ENCODE results near the gene PRKCB. TPM values are rescaled to one million over a fixed set of nuclear protein-coding genes. Genes with fewer than 3 reads are reported as not detected.

Gene PRKCB
- total RNA-seq, 1 experiment from 2014 or later = 0.89 TPM

DNA sequence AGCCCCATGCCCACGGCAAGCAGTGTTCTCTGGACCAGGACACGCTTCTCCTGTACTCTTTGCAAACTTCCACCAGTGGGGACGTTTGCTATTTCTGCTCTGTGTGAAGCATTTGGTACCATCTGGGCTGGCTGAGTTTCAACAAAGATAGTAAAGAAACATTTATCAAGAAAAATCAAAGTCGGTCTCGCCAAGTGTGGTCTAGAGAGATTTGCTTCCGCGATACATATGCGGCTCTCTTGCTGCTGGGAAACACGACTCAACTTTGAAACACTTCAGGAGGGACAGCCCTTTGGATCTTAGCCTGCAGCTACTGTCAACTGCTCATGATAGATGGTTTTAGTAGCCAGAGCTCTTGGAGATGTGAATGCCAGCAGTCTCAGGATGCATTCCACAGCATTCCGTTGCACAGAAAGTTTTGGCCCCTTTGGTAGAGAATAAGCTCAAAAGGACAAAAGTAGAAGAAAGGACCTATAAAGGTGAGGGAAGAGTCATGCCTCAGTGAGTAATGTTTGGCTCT is 252.2 kb downstream of the PRKCB start:
- Histone ChIP-seq H3K9ac (ENCODE audit: low read length) (no peak overlapping the region), H3K36me3 (ENCODE audit: control insufficient read depth in 1 of 2, insufficient read depth in 2 of 2, low read length in 2 of 2) (no peaks in the 10 kb centered on the region), H3K27me3 (ENCODE audit: insufficient read depth, low read length) (peaks cover 17% of the 10 kb centered on the region; the same call in 1 of the 2 replicates), H3K4me2 (ENCODE audit: low read length) (no peak overlapping the region), H4K20me1 (ENCODE audit: insufficient read depth) (no peaks in the 10 kb centered on the region), H3K79me2 (ENCODE audit: insufficient read depth, low read length) (no peaks in the 10 kb centered on the region), H3K27ac (ENCODE audit: low read depth, low read length) (no peak overlapping the region), H2AFZ (ENCODE audit: low read depth, low read length, poor library complexity, severe bottlenecking) (no peak overlapping the region), H3K9me2 (ENCODE audit: insufficient read depth) (no peaks in the 10 kb centered on the region), H3K9me3 (ENCODE audit: control insufficient read depth in 1 of 2, insufficient read depth in 1 of 2, low read depth in 1 of 2, low read length in 2 of 2) (peaks cover 0 to 4% of the 10 kb centered on the region in 2 experiments; a peak in 1 of 4 replicates), H3K4me3 (replicated peaks in 1 of 2; ENCODE audit: low read depth in 1 of 2, low read length in 2 of 2) (no peak overlapping the region), H3K4me1 (ENCODE audit: control insufficient read depth in 1 of 2, insufficient read depth in 2 of 2, low read length in 2 of 2) (no peaks in the 10 kb centered on the region)
- ChIA-PET POLR2A (no interaction called here), RAD21 (ENCODE audit: low non-redundant PET in 1 of 2, low total read pairs in 2 of 2, uncharacterized antibody in 2 of 2, unreplicated experiment in 2 of 2) (no interaction called here), CTCF (interaction anchor here (1.1 kb wide), 1 partner anchor 17 kb away, joined by 3 read pairs; no protein-coding TSS in a partner anchor)
- TF ChIP-seq CBX3 (IDR thresholded peaks at IDR 0.05; ENCODE audit: low read depth) (no peak), EZH2 (IDR thresholded peaks at IDR 0.05) (no peak), SRF (IDR thresholded peaks at IDR 0.05; ENCODE audit: low read depth) (no peak)
- intact Hi-C loops (cut with micrococcal nuclease) = no loop called here
- ATAC-seq (no peak), DNase-seq (ENCODE audit: low read depth, low spot score) (no peak)
- BruUV-seq (replicated peaks) = no TSS peak

DNA sequence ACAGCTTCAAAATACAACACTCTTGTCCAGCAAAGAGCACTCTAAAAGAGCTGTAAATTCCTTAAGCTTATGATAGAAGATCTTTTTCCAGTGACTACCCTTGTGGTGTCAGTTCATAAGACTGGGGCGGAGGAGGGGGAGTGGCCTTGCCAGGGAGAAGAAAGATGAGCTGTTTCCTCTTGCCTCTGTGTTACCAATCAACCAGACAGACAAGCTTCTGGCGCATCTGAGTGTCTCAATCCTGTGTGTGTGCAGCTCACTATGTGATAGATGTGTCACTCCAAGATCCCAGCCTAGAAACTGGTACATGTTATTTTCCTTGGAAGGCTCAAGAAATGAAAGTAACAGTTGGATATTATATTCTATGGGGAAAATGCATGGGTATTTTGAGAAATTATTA is 253.0 kb downstream of the PRKCB start:
- ATAC-seq (no peak), DNase-seq (ENCODE audit: low read depth, low spot score) (no peak)
- POLR2A ChIA-PET = no interaction called here
- Histone ChIP-seq H4K20me1 (ENCODE audit: insufficient read depth) (no peaks in the 10 kb centered on the region), H3K79me2 (ENCODE audit: insufficient read depth, low read length) (no peaks in the 10 kb centered on the region), H3K27ac (ENCODE audit: low read depth, low read length) (no peak overlapping the region), H3K4me3 (replicated peaks in 1 of 2; ENCODE audit: low read depth in 1 of 2, low read length in 2 of 2) (no peak overlapping the region), H3K36me3 (ENCODE audit: control insufficient read depth in 1 of 2, insufficient read depth in 2 of 2, low read length in 2 of 2) (no peaks in the 10 kb centered on the region), H2AFZ (ENCODE audit: low read depth, low read length, poor library complexity, severe bottlenecking) (no peak overlapping the region), H3K4me1 (ENCODE audit: control insufficient read depth in 1 of 2, insufficient read depth in 2 of 2, low read length in 2 of 2) (no peaks in the 10 kb centered on the region), H3K9me2 (ENCODE audit: insufficient read depth) (no peaks in the 10 kb centered on the region), H3K27me3 (ENCODE audit: insufficient read depth, low read length) (peaks cover 11% of the 10 kb centered on the region; the same call in 1 of the 2 replicates), H3K9me3 (ENCODE audit: control insufficient read depth in 1 of 2, insufficient read depth in 1 of 2, low read depth in 1 of 2, low read length in 2 of 2) (peaks cover 0 to 4% of the 10 kb centered on the region in 2 experiments; a peak in 1 of 4 replicates), H3K4me2 (ENCODE audit: low read length) (no peak overlapping the region), H3K9ac (ENCODE audit: low read length) (no peak overlapping the region)
- no TSS peak for BruUV-seq (replicated peaks)
- intact Hi-C loops (cut with micrococcal nuclease) = no loop called here
- CTCF ChIA-PET = interaction anchor here (1.1 kb wide), 1 partner anchor 18 kb away, joined by 3 read pairs; no protein-coding TSS in a partner anchor
- RAD21 ChIA-PET (ENCODE audit: low non-redundant PET in 1 of 2, low total read pairs in 2 of 2, uncharacterized antibody in 2 of 2, unreplicated experiment in 2 of 2) = no interaction called here
- TF ChIP-seq POLR2A (IDR thresholded peaks at IDR 0.05; ENCODE audit: borderline replicate concordance, extremely low read depth, insufficient read depth, insufficient read length) (no peak), FOSL1 (IDR thresholded peaks at IDR 0.05; ENCODE audit: low read depth) (no peak), RAD21 (IDR thresholded peaks at IDR 0.05; ENCODE audit: low read depth) (no peak), JUND (IDR thresholded peaks at IDR 0.05) (no peak), CTCF (IDR thresholded peaks at IDR 0.05 in 2 of 3, conservative IDR thresholded peaks at IDR 0.05 in 1 of 3; ENCODE audit: borderline replicate concordance in 1 of 3, insufficient read depth in 1 of 3, low read depth in 2 of 3, low read length in 2 of 3) (no peak), SIN3A (IDR thresholded peaks at IDR 0.05; ENCODE audit: low read depth) (no peak), EZH2 (IDR thresholded peaks at IDR 0.05) (no peak), CBX3 (IDR thresholded peaks at IDR 0.05; ENCODE audit: low read depth) (no peak), ATF3 (IDR thresholded peaks at IDR 0.05) (no peak), POLR2AphosphoS5 (IDR thresholded peaks at IDR 0.05; ENCODE audit: low read depth, low read length) (no peak), TCF7L2 (IDR thresholded peaks at IDR 0.05; ENCODE audit: borderline replicate concordance, extremely low read depth, insufficient read depth, insufficient read length) (no peak), ZFX (IDR thresholded peaks at IDR 0.05) (no peak), ZNF274 (IDR thresholded peaks at IDR 0.05; ENCODE audit: low read depth, low read length) (no peak), EZH2phosphoT487 (IDR thresholded peaks at IDR 0.05; ENCODE audit: borderline replicate concordance) (no peak)
- TF ChIP-seq, protein P1, sequence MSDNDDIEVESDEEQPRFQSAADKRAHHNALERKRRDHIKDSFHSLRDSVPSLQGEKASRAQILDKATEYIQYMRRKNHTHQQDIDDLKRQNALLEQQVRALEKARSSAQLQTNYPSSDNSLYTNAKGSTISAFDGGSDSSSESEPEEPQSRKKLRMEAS (IDR thresholded peaks at IDR 0.05) = no peak

Measured in HCT116 (cell line).